ENCODE results near the gene HEY2.

- TF ChIP-seq CTCF (IDR thresholded peaks at IDR 0.05) (no peak), POLR2A (IDR thresholded peaks at IDR 0.05) (no peak)
These were observed 2.0 kb downstream of the HEY2 start for GRCh38 chr6:125751334-125751916.
